Spleen (tissue), 7 donors: ENCODE measurements around the gene STAT5A.

Experiments
- POLR2A ChIP-seq, 3 donors: fragments of 450-650 bp; IDR thresholded peaks; one replicate each; pipeline ENCODE4 v1.5.1; 2017; ENCODE audit warnings: antibody characterized with exemption in 3 of 3, mild to moderate bottlenecking in 1 of 3
- POLR2AphosphoS5 ChIP-seq, 3 donors: sonication (generic); formaldehyde crosslinking; IDR thresholded peaks; one replicate each; pipeline ENCODE4 v1.5.1; 2017; ENCODE audit warnings: antibody characterized with exemption in 3 of 3
- TF ChIP-seq, protein P1 (sequence below), 11 experiments: fragments of 200-600 bp in 7 of 11; fragments of 450-650 bp in 4 of 11; sonication (generic) in 4 of 11; IDR thresholded peaks in 8 of 11; conservative IDR thresholded peaks in 3 of 11; 1 replicate in 7 of 11; 2 replicates in 4 of 11; pipeline versions ENCODE4 v1.4.0 to v1.8.0; 2016 to 2021; ENCODE audit warnings: antibody characterized with exemption in 11 of 11, inconsistent platforms in 4 of 11, mild to moderate bottlenecking in 1 of 11
- donor health status: DM: no; HTN: no; CAD: no; lungs with moderate emphysema.
- donor health status: DM: no; HTN: no; CAD: no.
- donor health status: DM: no; HTN: no; CAD: no.

DNA sequence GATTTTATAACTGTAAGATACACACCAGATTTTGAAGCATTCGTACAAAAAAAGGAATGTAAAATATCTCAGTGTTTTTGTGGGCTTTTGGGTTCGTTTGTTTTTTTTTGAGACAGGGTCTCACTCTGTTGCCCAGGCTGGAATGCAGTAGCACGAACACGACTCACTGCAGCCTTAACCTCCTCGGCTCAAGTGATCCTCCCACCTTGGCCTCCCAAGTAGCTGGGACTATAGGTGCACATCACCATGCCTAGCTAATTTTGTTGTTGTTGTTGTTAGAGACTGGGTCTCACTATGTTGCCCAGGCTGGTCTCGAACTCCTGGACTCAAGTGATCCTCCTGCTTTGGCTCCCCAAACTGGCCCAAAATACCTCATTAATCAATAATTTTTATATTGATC, 28.0 kb upstream of the STAT5A start:
- TF ChIP-seq, protein P1, sequence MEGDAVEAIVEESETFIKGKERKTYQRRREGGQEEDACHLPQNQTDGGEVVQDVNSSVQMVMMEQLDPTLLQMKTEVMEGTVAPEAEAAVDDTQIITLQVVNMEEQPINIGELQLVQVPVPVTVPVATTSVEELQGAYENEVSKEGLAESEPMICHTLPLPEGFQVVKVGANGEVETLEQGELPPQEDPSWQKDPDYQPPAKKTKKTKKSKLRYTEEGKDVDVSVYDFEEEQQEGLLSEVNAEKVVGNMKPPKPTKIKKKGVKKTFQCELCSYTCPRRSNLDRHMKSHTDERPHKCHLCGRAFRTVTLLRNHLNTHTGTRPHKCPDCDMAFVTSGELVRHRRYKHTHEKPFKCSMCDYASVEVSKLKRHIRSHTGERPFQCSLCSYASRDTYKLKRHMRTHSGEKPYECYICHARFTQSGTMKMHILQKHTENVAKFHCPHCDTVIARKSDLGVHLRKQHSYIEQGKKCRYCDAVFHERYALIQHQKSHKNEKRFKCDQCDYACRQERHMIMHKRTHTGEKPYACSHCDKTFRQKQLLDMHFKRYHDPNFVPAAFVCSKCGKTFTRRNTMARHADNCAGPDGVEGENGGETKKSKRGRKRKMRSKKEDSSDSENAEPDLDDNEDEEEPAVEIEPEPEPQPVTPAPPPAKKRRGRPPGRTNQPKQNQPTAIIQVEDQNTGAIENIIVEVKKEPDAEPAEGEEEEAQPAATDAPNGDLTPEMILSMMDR (IDR thresholded peaks at IDR 0.05 in 8 of 11, conservative IDR thresholded peaks at IDR 0.05 in 3 of 11): no peak
- no peak for TF ChIP-seq POLR2A (IDR thresholded peaks at IDR 0.05)
- TF ChIP-seq POLR2AphosphoS5 (IDR thresholded peaks at IDR 0.05): no peak
